Endothelial cell of umbilical vein (primary cell): ENCODE data around the gene ACTN3. TPM values are rescaled to one million over a fixed set of nuclear protein-coding genes. Genes with fewer than 3 reads are reported as not detected.

ENCODE experiments used
- BruUV-seq: library from RNA; stranded (reverse); fragments of 400-500 nt; replicated peaks from 2 replicates; lab custom pipeline; 2021; lab: Mats Ljungman, UMichigan
- CTCF ChIA-PET: fragments of 300-600, 350-600 bp; sonication (Branson Sonifier 250); formaldehyde crosslinking; loops from one replicate; lab custom pipeline; 2021; ENCODE audit warnings: antibody characterized with exemption, inconsistent platforms; lab: Charles Lee
- POLR2A ChIA-PET: fragments of 300-600, 350-600 bp; sonication (Branson Sonifier 250); formaldehyde crosslinking; loops from one replicate; lab custom pipeline; 2021; ENCODE audit warnings: antibody characterized with exemption, inconsistent platforms; lab: Charles Lee
- DNase-seq: peaks from one replicate; pipeline ENCODE4 v3.0.0-alpha.2; 2011; ENCODE audit warnings: low read depth, low spot score
- FAIRE-seq: peaks from 2 replicates; lab custom pipeline; 2011; peaks lifted over from hg19 to GRCh38; lab: Jason Lieb, UNC
- H2AFZ ChIP-seq: 2 replicates; pipeline ENCODE4 v1.6.0; 2012; ENCODE audit warnings: low read depth, low read length, control low read depth, inconsistent platforms
- H3K27ac ChIP-seq: 2 replicates; pipeline ENCODE4 v1.5.1; 2011; ENCODE audit warnings: low read depth, mild to moderate bottlenecking, control low read depth, low read length, moderate library complexity; ENCODE audit not compliant: insufficient read depth
- H3K27me3 ChIP-seq, 2 experiments: 2 replicates each; pipeline versions ENCODE4 v1.6.0 to v1.6.1; 2011; ENCODE audit warnings: low read length in 2 of 2, mixed read lengths in 1 of 2; ENCODE audit not compliant: control insufficient read depth in 2 of 2, insufficient read depth in 2 of 2
- H3K36me3 ChIP-seq, 2 experiments: 2 replicates in 1 of 2; 3 replicates in 1 of 2; pipeline ENCODE4 v1.5.1; 2011; ENCODE audit warnings: low read length in 2 of 2, mild to moderate bottlenecking in 1 of 2, moderate library complexity in 1 of 2; ENCODE audit not compliant: control insufficient read depth in 2 of 2, insufficient read depth in 2 of 2; ENCODE audit errors: extremely low read depth in 1 of 2
- H3K4me1 ChIP-seq: 3 replicates; pipeline ENCODE4 v1.5.1; 2011; ENCODE audit warnings: mild to moderate bottlenecking, low read length; ENCODE audit not compliant: control insufficient read depth, insufficient read depth; ENCODE audit errors: extremely low read depth
- H3K4me2 ChIP-seq: 2 replicates; pipeline ENCODE4 v1.6.1; 2011; ENCODE audit warnings: low read length, control low read depth, mixed read lengths; ENCODE audit not compliant: insufficient read depth
- H3K4me3 ChIP-seq, 3 experiments: fragments of 200-600 bp in 1 of 3; sonication (generic), shearing (Covaris generic) in 1 of 3; replicated peaks in 1 of 3; 2 replicates each; pipeline ENCODE4 v1.5.1; 2011 to 2016; ENCODE audit warnings: control low read depth in 3 of 3, low read length in 3 of 3, mild to moderate bottlenecking in 2 of 3, inconsistent platforms in 1 of 3, low read depth in 1 of 3, moderate library complexity in 1 of 3; ENCODE audit not compliant: insufficient read depth in 1 of 3
- H3K79me2 ChIP-seq: 2 replicates; pipeline ENCODE4 v1.6.0; 2012; ENCODE audit warnings: low read length, inconsistent platforms; ENCODE audit not compliant: control insufficient read depth, insufficient read depth
- H3K9ac ChIP-seq: replicated peaks from 2 replicates; pipeline ENCODE3; 2011; ENCODE audit warnings: low read length, control low read depth; ENCODE audit not compliant: insufficient read depth; ENCODE audit errors: extremely low read depth
- H3K9me1 ChIP-seq: replicated peaks from 3 replicates; pipeline ENCODE4 v1.6.0; 2011; ENCODE audit warnings: mild to moderate bottlenecking, low read length; ENCODE audit not compliant: control insufficient read depth, insufficient read depth; ENCODE audit errors: extremely low read depth
- H3K9me3 ChIP-seq: replicated peaks from 2 replicates; pipeline ENCODE4 v1.5.1; 2012; ENCODE audit warnings: low read length, inconsistent platforms; ENCODE audit not compliant: control insufficient read depth, insufficient read depth
- H4K20me1 ChIP-seq: replicated peaks from 2 replicates; pipeline ENCODE3; 2011; ENCODE audit warnings: mild to moderate bottlenecking, low read length; ENCODE audit not compliant: control insufficient read depth, insufficient read depth; ENCODE audit errors: extremely low read depth
- CTCF ChIP-seq, 2 donors: IDR thresholded peaks; 1 replicate in 1 of 2; 2 replicates in 1 of 2; pipeline ENCODE4 v1.5.1; 2011; ENCODE audit warnings: low read length in 2 of 2, mild to moderate bottlenecking in 2 of 2, moderate library complexity in 2 of 2, control low read depth in 1 of 2, inconsistent platforms in 1 of 2, low read depth in 1 of 2; ENCODE audit not compliant: insufficient read depth in 1 of 2; ENCODE audit errors: extremely low read depth in 1 of 2
- JUN ChIP-seq: IDR thresholded peaks from 2 replicates; pipeline ENCODE4 v1.6.1; 2011; ENCODE audit warnings: borderline replicate concordance, low read depth; ENCODE audit not compliant: insufficient read length, insufficient read depth
- dilution Hi-C: fragments of 300-500 bp; cut with MboI; formaldehyde crosslinking; loops from one replicate; pipeline ENCODE4 v1.15.0; 2019; ENCODE audit warnings: low sequenced_read_pairs; ENCODE audit not compliant: extremely low pct_ligation_motif_present
- intact Hi-C: fragments of 100-400 bp; cut with micrococcal nuclease; formaldehyde crosslinking; loops from one replicate; pipeline ENCODE4 v1.10.0; 2022
- polyA plus RNA-seq, 4 experiments: library from polyadenylated mRNA; depleted of rRNA in 3 of 4; stranded (reverse) in 3 of 4; unstranded in 1 of 4; fragments of >200 nt; gene quantifications; 2 replicates each; pipeline versions ENCODE4 v1.2.1 to v1.2.3, GENCODE V29; 2011 to 2012; ENCODE audit warnings: missing spikeins in 1 of 4
- total RNA-seq: library from RNA; stranded (reverse); gene quantifications from 2 replicates; pipeline ENCODE4 v1.2.3, GENCODE V29; 2021

The ACTN3 gene
- total and polyA plus RNA-seq, 2 donors (not counting 3 experiments of a cell fraction or from before 2014, with no cell fraction given), result 0.17 to 0.18 TPM

GRCh38 chr11:66612458-66612857 lies 65.8 kb downstream of the ACTN3 start:
- Histone ChIP-seq H3K4me1 (peaks cover 3% of the 10 kb centered on the region), H4K20me1 (no peaks in the 10 kb centered on the region), H3K9ac (no peak overlapping the region), H3K27me3 (no peaks in the 10 kb centered on the region), H3K4me3 (no peak overlapping the region), H3K9me1 (no peaks in the 10 kb centered on the region), H3K4me2 (no peak overlapping the region), H3K27ac (no peak overlapping the region), H3K36me3 (no peaks in the 10 kb centered on the region), H3K9me3 (no peaks in the 10 kb centered on the region), H3K79me2 (peaks cover 10% of the 10 kb centered on the region), H2AFZ (no peak overlapping the region)
- ChIA-PET CTCF (no interaction called here), POLR2A (no interaction called here)
- no TSS peak for BruUV-seq
- no peak for FAIRE-seq
- dilution Hi-C loops (no loop called here), intact Hi-C loops (no loop called here)
- TF ChIP-seq JUN (no peak), CTCF (IDR thresholded peaks at IDR 0.05; ENCODE audit: extremely low read depth in 1 of 2, insufficient read depth in 1 of 2, low read depth in 1 of 2, low read length in 2 of 2) (no peak)
- DNase-seq, result no peak

Other genes starting within 250 kb of the ACTN3 start
- gene CD248, start 229.9 kb upstream of the ACTN3 start, total RNA-seq, result not detected in 2 replicates
- gene CD248, start 229.9 kb upstream of the ACTN3 start, polyA plus RNA-seq, result 0.03 and 0.10 TPM in 2 replicates
- 9.1 and 10.2 TPM in 2 replicates for gene RIN1, start 210.5 kb upstream of the ACTN3 start, total RNA-seq
- gene RIN1, start 210.5 kb upstream of the ACTN3 start, polyA plus RNA-seq, result 4.4 and 4.7 TPM in 2 replicates
- 51.1 and 53.1 TPM in 2 replicates for gene BRMS1, start 201.8 kb upstream of the ACTN3 start, total RNA-seq
- 43.8 and 51.4 TPM in 2 replicates for gene BRMS1, start 201.8 kb upstream of the ACTN3 start, polyA plus RNA-seq
- gene B4GAT1, start 199.3 kb upstream of the ACTN3 start, total RNA-seq, result 21.2 and 22.7 TPM in 2 replicates
- gene B4GAT1, start 199.3 kb upstream of the ACTN3 start, polyA plus RNA-seq, result 21.6 and 23.7 TPM in 2 replicates
- gene SLC29A2, start 175.1 kb upstream of the ACTN3 start, total RNA-seq, result 4.8 and 5.2 TPM in 2 replicates
- 2.4 TPM in 2 replicates for gene SLC29A2, start 175.1 kb upstream of the ACTN3 start, polyA plus RNA-seq
- gene NPAS4, start 125.9 kb upstream of the ACTN3 start, total RNA-seq, result not detected in 2 replicates
- gene NPAS4, start 125.9 kb upstream of the ACTN3 start, polyA plus RNA-seq, result not detected in 2 replicates
- gene MRPL11, start 108.1 kb upstream of the ACTN3 start, total RNA-seq, result 69.1 and 72.1 TPM in 2 replicates
- 52.2 and 54.9 TPM in 2 replicates for gene MRPL11, start 108.1 kb upstream of the ACTN3 start, polyA plus RNA-seq
- gene PELI3, start 80.0 kb upstream of the ACTN3 start, total RNA-seq, result 2.9 and 5.5 TPM in 2 replicates
- gene PELI3, start 80.0 kb upstream of the ACTN3 start, polyA plus RNA-seq, result 2.8 and 3.0 TPM in 2 replicates
- 46.4 and 56.0 TPM in 2 replicates for gene DPP3, start 66.5 kb upstream of the ACTN3 start, total RNA-seq
- 50.4 and 55.8 TPM in 2 replicates for gene DPP3, start 66.5 kb upstream of the ACTN3 start, polyA plus RNA-seq
- gene BBS1, start 36.3 kb upstream of the ACTN3 start, total RNA-seq, result 29.5 and 32.9 TPM in 2 replicates
- 27.7 and 29.2 TPM in 2 replicates for gene BBS1, start 36.3 kb upstream of the ACTN3 start, polyA plus RNA-seq
- 18.3 and 20.1 TPM in 2 replicates for gene ZDHHC24, start 855 bp upstream of the ACTN3 start, total RNA-seq
- gene ZDHHC24, start 855 bp upstream of the ACTN3 start, polyA plus RNA-seq, result 21.1 and 27.6 TPM in 2 replicates
- gene CTSF, start 21.7 kb downstream of the ACTN3 start, total RNA-seq, result 11.0 and 14.4 TPM in 2 replicates
- gene CTSF, start 21.7 kb downstream of the ACTN3 start, polyA plus RNA-seq, result 27.7 and 30.7 TPM in 2 replicates
- 0.22 and 0.28 TPM in 2 replicates for gene CCDC87, start 46.2 kb downstream of the ACTN3 start, total RNA-seq
- 0.06 and 0.08 TPM in 2 replicates for gene CCDC87, start 46.2 kb downstream of the ACTN3 start, polyA plus RNA-seq
- 37.2 and 38.7 TPM in 2 replicates for gene CCS, start 46.3 kb downstream of the ACTN3 start, total RNA-seq
- gene CCS, start 46.3 kb downstream of the ACTN3 start, polyA plus RNA-seq, result 39.0 and 41.6 TPM in 2 replicates
- 95.9 and 104 TPM in 2 replicates for gene RBM14, start 69.7 kb downstream of the ACTN3 start, total RNA-seq
- 44.0 and 49.6 TPM in 2 replicates for gene RBM14, start 69.7 kb downstream of the ACTN3 start, polyA plus RNA-seq
- gene RBM4, start 91.8 kb downstream of the ACTN3 start, total RNA-seq, result 148 and 153 TPM in 2 replicates
- gene RBM4, start 91.8 kb downstream of the ACTN3 start, polyA plus RNA-seq, result 345 and 361 TPM in 2 replicates
- gene RBM4B, start 131.0 kb downstream of the ACTN3 start, total RNA-seq, result 19.4 and 22.2 TPM in 2 replicates
- gene RBM4B, start 131.0 kb downstream of the ACTN3 start, polyA plus RNA-seq, result 25.4 and 31.2 TPM in 2 replicates
- 18.7 and 19.8 TPM in 2 replicates for gene SPTBN2, start 182.3 kb downstream of the ACTN3 start, total RNA-seq
- gene SPTBN2, start 182.3 kb downstream of the ACTN3 start, polyA plus RNA-seq, result 3.8 and 3.9 TPM in 2 replicates